Progenitor cell of endocrine pancreas (in vitro differentiated cells): Measurements from ENCODE around the gene LDLRAP1. TPM values are rescaled to one million over a fixed set of nuclear protein-coding genes. Genes with fewer than 3 reads are reported as not detected.

Experiments
- DNase-seq: peaks from one replicate; pipeline ENCODE4 v3.0.0; 2021; ENCODE audit warnings: low spot score; ENCODE audit not compliant: unreplicated experiment
- H3K27ac Mint-ChIP-seq: 2 replicates; pipeline ENCODE4 v1.8.0; 2021; ENCODE audit warnings: mild to moderate bottlenecking, moderate library complexity, mixed read lengths
- H3K27me3 Mint-ChIP-seq: 2 replicates; pipeline ENCODE4 v1.8.0; 2021; ENCODE audit warnings: mixed read lengths
- H3K36me3 Mint-ChIP-seq: 2 replicates; pipeline ENCODE4 v1.8.0; 2022; ENCODE audit warnings: mixed read lengths; ENCODE audit not compliant: insufficient read depth
- H3K4me1 Mint-ChIP-seq: 2 replicates; pipeline ENCODE4 v1.8.0; 2021; ENCODE audit warnings: low read depth, mixed read lengths
- H3K4me3 Mint-ChIP-seq: 2 replicates; pipeline ENCODE4 v1.8.0; 2021; ENCODE audit warnings: low read depth, mild to moderate bottlenecking, moderate library complexity, mixed read lengths
- H3K9me3 Mint-ChIP-seq: 2 replicates; pipeline ENCODE4 v1.8.0; 2021; ENCODE audit warnings: low read depth, mixed read lengths
- total RNA-seq: library from RNA; stranded (reverse); gene quantifications from 2 replicates; pipeline ENCODE4 v1.2.1, GENCODE V29; 2021
- TF ChIP-seq, protein P1 (sequence below): fragments of 200-600 bp; sonication (generic); IDR thresholded peaks from one replicate; pipeline ENCODE4 v1.5.0; 2021; ENCODE audit warnings: antibody characterized with exemption, mild to moderate bottlenecking; ENCODE audit not compliant: unreplicated experiment

The LDLRAP1 gene
- total RNA-seq, 1 donor from 2014 or later, result 12.7 TPM

GRCh38 chr1:25527226-25527846 is 16.1 kb upstream of the LDLRAP1 start:
- H3K4me3 Mint-ChIP-seq, result no peak overlapping the region
- H3K27ac Mint-ChIP-seq, result no peak overlapping the region
- TF ChIP-seq, protein P1, sequence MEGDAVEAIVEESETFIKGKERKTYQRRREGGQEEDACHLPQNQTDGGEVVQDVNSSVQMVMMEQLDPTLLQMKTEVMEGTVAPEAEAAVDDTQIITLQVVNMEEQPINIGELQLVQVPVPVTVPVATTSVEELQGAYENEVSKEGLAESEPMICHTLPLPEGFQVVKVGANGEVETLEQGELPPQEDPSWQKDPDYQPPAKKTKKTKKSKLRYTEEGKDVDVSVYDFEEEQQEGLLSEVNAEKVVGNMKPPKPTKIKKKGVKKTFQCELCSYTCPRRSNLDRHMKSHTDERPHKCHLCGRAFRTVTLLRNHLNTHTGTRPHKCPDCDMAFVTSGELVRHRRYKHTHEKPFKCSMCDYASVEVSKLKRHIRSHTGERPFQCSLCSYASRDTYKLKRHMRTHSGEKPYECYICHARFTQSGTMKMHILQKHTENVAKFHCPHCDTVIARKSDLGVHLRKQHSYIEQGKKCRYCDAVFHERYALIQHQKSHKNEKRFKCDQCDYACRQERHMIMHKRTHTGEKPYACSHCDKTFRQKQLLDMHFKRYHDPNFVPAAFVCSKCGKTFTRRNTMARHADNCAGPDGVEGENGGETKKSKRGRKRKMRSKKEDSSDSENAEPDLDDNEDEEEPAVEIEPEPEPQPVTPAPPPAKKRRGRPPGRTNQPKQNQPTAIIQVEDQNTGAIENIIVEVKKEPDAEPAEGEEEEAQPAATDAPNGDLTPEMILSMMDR, result no peak
- no peak for DNase-seq
- H3K27me3 Mint-ChIP-seq, result no peaks in the 10 kb centered on the region
- peaks cover 11% of the 10 kb centered on the region for H3K9me3 Mint-ChIP-seq
- H3K4me1 Mint-ChIP-seq, result peaks cover 4% of the 10 kb centered on the region
- H3K36me3 Mint-ChIP-seq, result no peaks in the 10 kb centered on the region

DNA sequence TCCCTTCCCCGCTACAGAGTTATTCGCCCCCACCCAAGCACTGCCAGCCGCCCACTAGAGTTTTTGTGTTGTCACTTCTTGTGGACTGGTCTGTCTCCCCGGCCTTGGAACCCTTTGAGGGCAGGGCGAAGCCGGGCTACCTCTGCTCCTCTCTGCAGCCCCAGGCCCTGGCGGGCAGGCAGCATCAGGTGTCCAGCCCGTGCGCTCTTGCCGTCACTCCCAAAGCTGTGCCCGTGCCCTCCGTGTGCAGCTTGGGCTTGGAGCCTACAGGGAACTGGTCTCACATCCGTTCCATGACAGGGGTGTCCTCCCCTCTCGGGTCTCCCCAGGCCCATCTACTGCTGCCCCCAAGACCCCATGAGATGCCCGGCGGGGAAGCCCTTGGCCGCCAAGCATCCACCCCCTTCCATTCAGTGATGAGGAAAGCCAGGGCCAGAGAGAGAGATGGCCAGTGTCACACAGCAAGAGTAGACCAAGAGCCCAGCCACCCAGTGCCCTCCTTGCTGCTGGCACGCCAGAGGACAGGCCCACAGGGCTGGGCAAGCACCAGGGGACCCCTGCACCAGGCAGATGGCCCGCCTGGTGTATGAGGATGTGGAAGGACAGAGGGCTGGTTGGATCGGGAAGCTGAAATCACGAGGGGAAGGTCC is 15.3 kb upstream of the LDLRAP1 start:
- Mint-ChIP-seq H3K36me3 (no peaks in the 10 kb centered on the region), H3K4me1 (peaks cover 2% of the 10 kb centered on the region), H3K27me3 (no peaks in the 10 kb centered on the region), H3K9me3 (peaks cover 11% of the 10 kb centered on the region), H3K4me3 (no peak overlapping the region), H3K27ac (no peak overlapping the region)
- DNase-seq, result no peak
- TF ChIP-seq, protein P1, result no peak

GRCh38 chr1:25528881-25529517 is 14.4 kb upstream of the LDLRAP1 start:
- TF ChIP-seq, protein P1, result no peak
- Mint-ChIP-seq H3K27ac (no peak overlapping the region), H3K4me1 (peaks cover 2% of the 10 kb centered on the region), H3K4me3 (no peak overlapping the region), H3K9me3 (peaks cover 11% of the 10 kb centered on the region), H3K36me3 (no peaks in the 10 kb centered on the region), H3K27me3 (no peaks in the 10 kb centered on the region)
- no peak for DNase-seq

DNA sequence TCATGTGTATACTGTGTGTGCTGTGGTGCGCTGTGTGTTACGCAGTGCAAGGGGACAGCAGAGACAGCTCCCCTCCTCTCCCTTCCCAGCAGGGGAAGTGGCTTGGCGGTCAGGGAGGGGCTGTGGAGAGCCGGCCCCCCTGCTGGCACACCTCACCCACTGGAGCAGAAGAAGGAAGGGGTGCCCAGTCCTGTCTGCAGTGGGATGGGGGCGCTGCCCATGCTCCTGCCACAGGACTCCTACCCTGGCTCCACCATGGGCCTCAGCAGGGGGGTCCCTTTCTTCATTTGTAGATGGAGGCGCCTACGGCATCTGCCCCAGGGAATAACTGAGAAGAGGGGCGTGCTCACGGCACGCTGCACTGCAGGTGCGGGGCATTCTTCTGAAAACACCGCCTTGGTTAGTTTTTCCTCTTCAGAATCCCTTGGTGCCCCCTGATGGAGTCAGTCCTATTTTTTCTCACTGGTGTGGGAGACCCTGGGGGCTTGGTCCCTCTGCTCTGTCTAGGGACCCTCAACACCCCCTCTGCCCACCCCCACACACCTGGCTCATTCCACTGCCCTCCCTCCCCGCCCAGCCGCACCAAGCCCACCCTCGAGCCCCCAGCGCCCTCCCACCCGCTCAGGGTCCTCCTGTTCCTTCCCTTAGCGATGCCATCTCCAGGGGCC is 13.8 kb upstream of the LDLRAP1 start:
- Mint-ChIP-seq H3K4me3 (no peak overlapping the region), H3K27ac (no peak overlapping the region), H3K4me1 (no peaks in the 10 kb centered on the region), H3K27me3 (no peaks in the 10 kb centered on the region), H3K9me3 (peaks cover 10% of the 10 kb centered on the region), H3K36me3 (no peaks in the 10 kb centered on the region)
- DNase-seq, result no peak
- TF ChIP-seq, protein P1, result no peak

DNA sequence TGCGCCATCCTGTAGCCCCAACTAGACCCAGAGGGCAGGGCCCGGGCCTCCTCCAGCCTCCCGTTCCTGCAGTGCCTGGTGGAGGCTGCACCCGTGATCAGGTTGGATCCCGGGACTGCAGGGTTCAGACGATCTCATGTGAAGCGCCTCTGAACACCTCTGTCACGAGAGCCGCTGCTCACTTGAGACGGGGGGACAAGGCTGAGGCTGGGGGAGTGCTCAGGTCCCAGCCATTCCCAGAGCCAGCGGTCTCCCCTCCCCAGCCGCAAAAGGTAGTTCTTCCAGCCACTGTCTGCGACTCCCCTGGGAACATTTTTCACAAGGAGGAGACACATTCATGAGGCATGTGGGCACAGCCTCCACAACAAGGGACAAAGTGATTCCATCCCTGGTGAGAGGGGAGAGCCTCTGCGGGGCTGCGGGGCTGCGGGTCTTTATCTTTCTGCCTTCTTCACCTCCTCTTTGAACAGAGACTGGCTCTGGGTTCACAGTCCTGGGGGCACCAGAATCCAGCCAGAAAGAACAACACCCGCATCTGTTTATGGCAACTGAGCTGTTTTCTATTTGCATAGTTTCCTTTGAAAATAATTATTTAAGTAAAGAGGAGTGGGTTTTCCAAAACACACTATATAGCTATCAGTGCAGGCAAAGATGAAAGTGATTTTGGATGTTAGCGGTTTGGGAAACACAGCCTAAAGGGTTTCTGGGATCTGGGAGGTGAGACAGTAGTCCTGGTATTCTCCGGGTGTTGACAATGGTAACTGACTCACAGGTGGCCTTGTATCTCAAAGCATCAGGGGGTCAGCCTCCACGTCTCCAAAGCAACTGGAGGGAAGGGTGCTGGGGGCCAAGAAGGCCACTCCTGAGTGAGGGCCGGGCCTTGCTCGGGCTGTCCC is 13.0 kb upstream of the LDLRAP1 start:
- no peak for DNase-seq
- H3K4me3 Mint-ChIP-seq, result no peak overlapping the region
- no peaks in the 10 kb centered on the region for H3K27me3 Mint-ChIP-seq
- peaks cover 2% of the 10 kb centered on the region for H3K9me3 Mint-ChIP-seq
- TF ChIP-seq, protein P1, result no peak
- no peaks in the 10 kb centered on the region for H3K4me1 Mint-ChIP-seq
- H3K36me3 Mint-ChIP-seq, result no peaks in the 10 kb centered on the region
- no peak overlapping the region for H3K27ac Mint-ChIP-seq
